Activated CD4-positive, alpha-beta T cell treated with anti-CD3 and anti-CD28 coated beads, Interleukin-2, amount 50 U/mL, for 16 hours (primary cell): ENCODE data around the gene HAPSTR1.

ENCODE experiments used
- DNase-seq: peaks from one replicate; pipeline ENCODE4 v3.0.0-alpha.2; 2020

Gene HAPSTR1

DNA sequence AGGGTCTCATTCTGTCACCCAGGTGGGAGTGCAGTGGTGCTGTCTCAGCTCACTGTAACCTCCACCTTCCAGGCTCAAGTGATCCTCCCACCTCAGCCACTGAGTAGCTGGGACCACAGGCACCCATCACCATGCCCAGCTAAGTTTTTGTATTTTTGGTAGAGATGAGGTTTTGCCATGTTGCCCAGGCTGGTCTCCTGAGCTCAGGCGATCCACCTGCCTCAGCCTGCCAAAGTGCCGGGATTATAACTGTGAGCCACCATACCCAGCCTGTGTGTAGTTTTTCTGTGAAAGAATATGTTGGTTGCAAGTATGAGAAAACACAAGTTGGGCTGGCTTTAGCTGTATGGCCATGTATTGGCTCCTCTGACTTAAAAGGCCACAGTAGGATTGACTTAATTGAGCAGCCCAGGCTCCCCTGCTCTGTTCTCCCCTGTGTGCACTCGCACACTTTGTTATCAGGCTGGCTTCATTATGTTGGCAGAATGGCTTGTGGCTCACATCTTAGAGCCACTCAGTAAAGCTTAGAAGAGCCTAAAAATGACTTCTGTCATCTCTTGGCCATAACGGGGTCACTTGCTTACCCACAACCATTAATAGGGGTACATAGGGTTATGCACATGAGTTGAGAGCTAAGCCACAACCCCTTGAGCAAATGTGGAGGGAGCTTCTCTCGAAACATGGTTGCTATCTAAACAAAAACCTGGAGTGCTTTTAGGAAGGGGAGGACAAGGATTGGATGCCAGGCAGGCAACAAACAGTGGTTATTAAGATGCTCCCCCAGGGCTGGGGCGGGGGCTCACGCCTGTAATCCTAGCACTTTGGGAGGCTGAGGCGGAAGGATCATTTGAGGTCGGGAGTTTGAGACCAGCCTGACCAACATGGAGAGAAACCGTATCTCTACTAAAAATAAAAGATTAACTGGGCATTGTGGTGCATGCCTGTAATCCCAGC is 6.1 kb downstream of the HAPSTR1 start:
- no peak for DNase-seq

GRCh38 chr16:9098377-9099090 is 7.1 kb downstream of the HAPSTR1 start:
- DNase-seq = no peak

DNA sequence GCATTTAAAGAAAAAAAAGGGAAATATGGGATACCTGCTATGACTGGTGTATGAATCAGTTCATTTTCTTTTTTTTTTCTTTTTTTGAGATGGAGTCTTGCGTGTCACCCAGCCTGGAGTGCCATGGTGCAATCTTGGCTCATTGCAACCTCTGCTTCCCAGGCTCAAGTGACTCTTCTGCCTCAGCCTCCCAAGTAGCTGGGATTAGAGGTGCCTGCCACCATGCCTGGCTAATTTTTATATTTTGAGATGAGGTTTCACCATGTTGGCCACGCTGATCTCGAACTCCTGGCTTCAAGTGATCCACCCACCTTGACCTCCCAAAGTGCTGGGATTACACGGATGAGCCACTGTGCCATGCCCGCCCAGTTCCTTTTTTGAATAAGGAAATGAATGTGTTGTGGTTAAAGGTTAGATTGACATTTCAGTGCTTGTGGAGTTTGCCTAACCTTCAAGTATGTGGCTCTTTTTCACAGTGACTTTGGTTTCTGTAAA is 7.7 kb downstream of the HAPSTR1 start:
- DNase-seq = peak; percentile 51

- no peak for DNase-seq
Measured at GRCh38 chr16:9102379-9102778, 10.9 kb downstream of the HAPSTR1 start.

DNA sequence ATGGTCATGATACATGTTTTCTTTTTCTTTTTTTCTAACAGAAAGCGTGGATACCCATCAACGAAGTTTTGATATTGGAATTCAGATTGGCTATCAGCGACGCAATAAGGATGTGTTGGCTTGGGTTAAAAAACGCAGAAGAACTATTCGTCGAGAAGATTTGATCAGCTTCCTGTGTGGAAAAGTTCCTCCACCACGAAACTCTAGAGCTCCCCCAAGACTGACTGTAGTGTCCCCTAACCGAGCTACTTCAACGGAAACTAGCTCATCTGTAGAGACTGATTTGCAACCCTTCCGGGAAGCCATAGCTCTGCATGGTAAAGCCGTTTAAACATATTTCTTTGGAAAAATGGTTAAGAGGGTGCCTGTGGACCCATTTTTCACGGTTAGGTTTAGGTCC is 11.5 kb downstream of the HAPSTR1 start:
- peak; percentile 36 for DNase-seq

- DNase-seq = no peak
Measured at GRCh38 chr16:9103546-9103945, 12.1 kb downstream of the HAPSTR1 start.

GRCh38 chr16:9105189-9105588 is 13.7 kb downstream of the HAPSTR1 start:
- no peak for DNase-seq

DNA sequence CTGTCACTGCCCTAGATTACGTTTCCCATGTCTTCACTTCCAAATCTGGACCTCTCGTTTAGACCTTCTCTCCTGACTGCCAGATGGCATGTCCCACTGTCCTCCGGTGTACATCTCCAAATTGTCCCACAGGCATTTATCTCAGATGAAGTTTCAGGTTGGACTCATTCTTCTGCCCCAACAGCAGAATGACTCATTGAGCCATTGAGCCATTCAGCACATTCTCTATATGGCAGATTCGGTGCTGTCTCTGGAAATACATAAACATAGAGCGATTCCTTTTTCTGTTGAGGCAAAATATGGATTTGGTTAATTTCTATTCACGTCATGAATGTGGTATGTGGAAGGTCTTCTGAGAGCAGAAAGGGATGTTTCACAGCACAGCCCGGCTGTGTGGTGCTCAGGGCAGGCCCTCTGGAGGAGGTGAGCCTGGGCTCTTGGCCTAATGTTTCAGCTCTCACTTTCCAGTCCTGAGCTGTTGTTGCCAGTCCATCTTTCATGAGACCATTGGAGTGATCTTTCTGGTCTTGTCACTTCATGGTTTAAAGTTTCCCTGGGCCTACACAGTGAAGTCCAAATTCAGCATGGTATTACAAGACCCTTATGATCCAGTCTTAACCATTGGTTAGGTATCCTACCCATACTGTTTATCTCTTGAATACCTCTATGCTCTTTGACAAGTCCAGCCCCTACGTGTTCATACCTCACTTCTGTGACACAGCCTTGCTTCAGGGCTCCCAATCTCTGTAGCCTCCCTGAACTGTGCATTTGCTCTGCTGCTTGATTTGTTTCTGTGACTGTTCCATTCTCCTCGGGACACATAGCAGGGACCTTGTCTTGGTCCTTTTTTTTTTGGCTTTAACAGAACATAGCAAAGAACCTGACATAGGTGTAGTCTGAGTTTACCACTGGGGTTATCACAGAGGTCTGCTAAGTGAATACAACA is 15.9 kb downstream of the HAPSTR1 start:
- DNase-seq = no peak

DNA sequence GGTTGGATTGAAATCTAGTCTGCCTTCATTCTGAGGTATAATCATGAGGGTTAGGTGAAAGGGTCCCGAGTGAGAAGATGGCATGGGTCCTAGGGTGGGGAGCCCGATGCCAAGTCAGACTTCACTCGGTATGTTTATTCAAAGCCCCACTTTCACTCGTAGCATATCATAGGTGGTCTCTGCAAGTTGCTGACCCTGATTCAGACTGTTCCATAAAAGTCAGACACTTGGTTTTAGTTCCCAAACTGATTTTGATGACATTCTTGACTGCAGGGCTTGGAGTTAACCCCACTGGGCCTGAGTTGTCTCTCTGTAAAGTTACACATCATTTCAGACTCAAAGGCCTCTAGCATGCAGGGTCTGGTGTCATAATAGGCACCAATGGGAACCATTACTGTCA is 17.8 kb downstream of the HAPSTR1 start:
- DNase-seq = no peak

DNA sequence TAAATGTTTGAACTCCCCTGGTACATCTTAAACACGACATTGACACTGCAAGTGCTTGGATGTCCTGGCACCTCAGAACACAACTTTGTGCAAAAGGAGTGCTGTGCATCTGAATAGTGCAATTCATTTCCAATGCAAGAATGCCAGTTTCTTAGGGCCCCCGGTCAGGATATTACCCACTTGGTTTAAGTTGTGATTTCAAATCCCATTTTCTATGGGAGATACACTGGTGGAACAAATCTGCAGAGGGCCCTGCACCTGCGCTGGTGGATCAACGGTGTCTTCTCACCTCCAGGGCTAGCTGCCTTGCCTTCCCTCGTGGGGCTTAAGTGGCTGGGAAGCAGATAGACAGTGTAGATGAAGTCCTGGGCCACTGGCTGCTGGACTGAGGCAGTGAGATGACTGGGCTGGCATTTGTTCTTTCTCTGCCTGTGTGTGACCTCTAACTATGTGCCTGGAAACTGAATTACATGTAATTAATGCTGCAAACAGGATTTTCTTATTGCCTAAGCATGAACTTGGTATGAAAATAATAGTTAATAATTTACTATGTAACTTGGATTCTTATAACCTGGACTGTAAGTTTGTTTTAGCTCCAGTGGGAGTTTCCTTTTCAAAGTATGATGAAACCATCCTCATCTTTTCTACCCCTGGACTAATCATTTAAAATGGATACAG is 20.9 kb downstream of the HAPSTR1 start:
- no peak for DNase-seq

- no peak for DNase-seq
Measured at GRCh38 chr16:9112844-9113186, 21.4 kb downstream of the HAPSTR1 start.

- no peak for DNase-seq
Measured at GRCh38 chr16:9113707-9114106, 22.3 kb downstream of the HAPSTR1 start.

DNA sequence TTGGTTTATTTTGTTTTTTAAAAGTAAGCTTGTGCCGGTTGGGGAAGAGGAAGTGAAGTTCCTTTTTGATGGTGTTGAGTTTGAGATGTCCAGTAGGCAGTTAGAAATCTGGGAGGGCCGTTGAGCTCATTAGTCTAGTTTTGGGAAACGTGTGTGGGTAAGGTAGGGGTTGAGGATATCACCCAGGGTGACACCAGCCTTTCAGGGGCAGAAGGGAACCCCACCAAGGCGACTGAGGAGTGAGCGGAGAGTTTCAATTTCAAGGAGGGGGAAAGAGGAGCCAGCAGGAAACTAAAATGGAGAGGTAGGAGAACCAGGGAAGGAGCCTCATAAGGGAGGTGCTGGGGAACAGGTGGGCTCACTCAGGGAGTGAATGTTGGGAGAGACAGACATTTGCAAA is 22.7 kb downstream of the HAPSTR1 start:
- DNase-seq = no peak

DNA sequence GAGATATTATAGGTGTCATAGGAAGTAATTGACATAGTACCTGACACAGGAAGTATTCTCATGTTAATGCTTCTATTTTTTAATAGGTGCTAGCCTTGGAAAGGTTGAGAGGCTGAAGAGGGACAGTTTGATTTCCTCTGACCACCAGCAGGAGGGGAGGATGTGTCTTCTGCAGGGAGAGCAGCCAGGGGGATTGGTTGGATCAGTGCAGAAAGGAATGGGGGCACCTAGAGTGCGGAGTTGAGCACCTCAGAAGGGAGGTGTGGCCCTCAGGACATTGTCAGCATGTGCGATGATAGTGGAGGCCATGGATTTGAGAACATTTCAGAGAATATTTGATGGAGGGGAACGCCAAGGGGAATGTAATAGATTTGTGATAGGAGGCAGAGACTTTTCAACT is 23.4 kb downstream of the HAPSTR1 start:
- no peak for DNase-seq

- DNase-seq = no peak
Measured at GRCh38 chr16:9115277-9115676, 23.8 kb downstream of the HAPSTR1 start.

DNA sequence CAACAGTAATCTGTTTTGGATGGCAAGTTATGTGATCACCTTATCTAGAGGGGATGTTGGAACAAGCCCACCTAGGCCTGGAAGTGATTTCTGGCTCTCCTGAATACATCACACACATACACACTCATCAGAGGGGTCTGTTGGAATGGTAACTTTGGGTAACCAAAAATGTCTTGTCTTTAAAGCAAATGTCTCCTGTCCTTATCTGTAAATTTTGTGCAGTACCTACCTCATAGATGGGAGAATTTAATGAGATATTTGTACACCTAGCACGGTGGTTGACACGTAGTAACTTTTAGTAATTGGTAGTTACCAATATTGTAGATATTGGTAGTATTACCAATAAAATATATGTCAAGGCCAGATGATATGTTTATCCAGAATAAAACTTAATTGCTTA is 24.7 kb downstream of the HAPSTR1 start:
- DNase-seq = no peak

DNA sequence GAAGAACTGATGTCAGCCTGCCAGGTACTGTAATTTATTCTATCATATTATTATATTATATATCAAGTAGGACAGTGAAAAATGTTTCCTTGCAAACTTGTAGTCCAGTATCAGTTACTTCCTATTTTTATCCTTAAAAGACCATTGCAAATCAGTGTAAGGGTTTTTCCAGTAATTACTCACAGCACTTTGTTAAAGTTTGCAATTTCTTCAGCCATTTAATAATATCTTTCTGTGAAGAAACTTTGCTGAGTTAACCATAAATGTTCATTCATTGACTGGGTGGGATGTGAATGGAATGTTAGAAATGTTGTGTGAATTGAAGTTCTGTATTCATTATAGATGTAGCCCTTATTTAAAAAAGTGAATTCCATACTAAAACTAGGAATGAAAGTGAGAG is 26.7 kb downstream of the HAPSTR1 start:
- DNase-seq = no peak

DNA sequence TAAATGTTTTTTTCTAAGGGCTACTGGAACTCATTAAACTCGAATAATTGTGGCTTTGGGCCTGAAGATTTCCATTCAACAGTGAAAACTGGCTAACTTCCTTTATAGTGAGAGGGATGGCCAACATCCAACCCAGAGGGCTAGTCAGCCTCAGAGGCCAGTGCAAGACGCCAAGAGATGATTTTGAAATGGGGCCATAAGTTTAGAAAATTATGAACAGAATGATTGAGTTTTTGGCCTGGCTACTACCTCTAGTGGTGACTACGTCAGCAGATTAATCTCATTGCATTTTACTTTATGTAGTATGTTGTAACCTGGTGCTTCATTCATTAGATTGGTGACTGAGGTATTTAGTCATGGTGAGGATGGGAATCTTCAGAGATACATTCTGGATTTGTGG is 28.4 kb downstream of the HAPSTR1 start:
- no peak for DNase-seq

DNA sequence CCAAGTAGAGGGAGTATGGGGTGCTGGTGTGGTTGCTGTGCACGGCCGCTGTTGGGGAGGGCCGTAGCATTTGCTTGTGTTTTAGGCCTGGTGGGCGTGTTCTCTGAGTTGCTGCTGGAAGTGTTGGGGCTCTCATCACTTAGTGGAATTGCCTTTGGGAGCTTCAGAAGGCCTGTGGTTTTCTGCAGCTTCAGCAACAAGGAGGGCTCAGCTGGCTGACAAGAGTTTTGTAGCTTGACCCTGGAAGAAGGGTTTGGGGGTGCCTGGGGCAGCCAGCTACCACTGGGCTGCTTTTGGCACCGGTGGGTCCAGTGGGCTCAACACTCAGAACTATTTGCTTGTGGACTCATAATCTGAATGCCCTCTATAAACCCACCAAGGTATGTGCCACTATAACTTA is 30.9 kb downstream of the HAPSTR1 start:
- DNase-seq = no peak

DNA sequence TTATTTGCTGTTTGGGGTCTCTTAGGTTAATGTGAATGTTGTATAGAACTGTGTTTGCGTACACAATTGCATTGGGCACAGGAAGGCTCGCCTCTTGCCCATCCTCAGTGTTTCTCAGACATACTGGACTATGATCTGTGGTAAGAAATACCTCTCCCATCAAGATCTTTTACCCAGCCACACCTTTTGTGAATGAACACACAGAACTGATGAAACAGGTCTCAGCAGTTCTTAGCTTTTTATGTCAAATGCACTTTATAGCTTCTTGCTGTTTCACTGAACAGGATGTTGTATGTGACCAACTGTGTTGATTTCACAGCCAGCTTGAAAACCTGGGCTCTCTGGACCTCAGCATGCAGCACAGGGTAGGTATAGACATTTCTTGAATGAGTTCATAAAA is 31.5 kb downstream of the HAPSTR1 start:
- DNase-seq = no peak

GRCh38 chr16:9123401-9123800 is 32.0 kb downstream of the HAPSTR1 start:
- DNase-seq = no peak

DNA sequence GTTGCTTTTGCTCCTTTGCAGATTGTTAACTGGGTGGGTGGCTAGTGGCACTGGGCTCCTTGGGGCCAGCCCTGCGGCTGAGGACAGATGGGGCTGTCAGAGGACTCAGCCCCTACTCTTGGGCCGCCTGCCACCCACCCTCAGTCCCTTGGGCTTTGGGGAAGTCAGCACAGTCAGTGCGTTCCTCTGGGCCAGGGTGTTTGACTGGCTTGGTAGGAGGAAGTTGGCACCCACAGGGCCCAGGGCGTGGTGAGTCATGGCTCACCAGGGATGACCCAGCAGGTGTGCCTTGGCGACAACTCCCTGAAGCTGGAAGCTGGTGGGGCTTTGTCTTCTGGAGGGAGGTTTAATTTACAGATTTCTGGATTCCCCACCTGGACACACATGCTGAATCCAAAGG is 32.4 kb downstream of the HAPSTR1 start:
- no peak for DNase-seq
